ENCODE measurements around the gene CDON.

The CDON gene

GRCh38 chr11:126083829-126084607, 21.4 kb upstream of the CDON start:
- peak in 2 of 3 donors; percentile 6 to 8 for DNase-seq (ENCODE audit: low read depth in 3 of 3)

- no peak for DNase-seq (ENCODE audit: low read depth in 3 of 3)
These were observed 19.8 kb upstream of the CDON start for GRCh38 chr11:126082251-126083109.

GRCh38 chr11:126081915-126082250, 19.2 kb upstream of the CDON start:
- no peak for DNase-seq (ENCODE audit: low read depth in 3 of 3)

- no peak for DNase-seq (ENCODE audit: low read depth in 3 of 3)
These were observed 17.7 kb upstream of the CDON start for GRCh38 chr11:126080161-126080941.

- no peak for DNase-seq (ENCODE audit: low read depth in 3 of 3)
These were observed 17.0 kb upstream of the CDON start for GRCh38 chr11:126079621-126080124.

GRCh38 chr11:126076641-126077040, 14.0 kb upstream of the CDON start:
- DNase-seq (ENCODE audit: low read depth in 3 of 3): no peak

- no peak for DNase-seq (ENCODE audit: low read depth in 3 of 3)
These were observed 10.3 kb upstream of the CDON start for GRCh38 chr11:126072801-126073594.

GRCh38 chr11:126072141-126072741, 9.6 kb upstream of the CDON start:
- no peak for DNase-seq (ENCODE audit: low read depth in 3 of 3)

- DNase-seq (ENCODE audit: low read depth in 3 of 3): no peak
These were observed 814 bp upstream of the CDON start for GRCh38 chr11:126063507-126063852.

- DNase-seq (ENCODE audit: low read depth in 3 of 3): peak in 1 of 3 donors; percentile 16
These were observed 673 bp downstream of the CDON start for GRCh38 chr11:126061707-126062678.

- DNase-seq (ENCODE audit: low read depth in 3 of 3): no peak
These were observed 1.9 kb downstream of the CDON start for GRCh38 chr11:126060757-126061171.

GRCh38 chr11:126059238-126059781, 3.4 kb downstream of the CDON start:
- DNase-seq (ENCODE audit: low read depth in 3 of 3): no peak

- no peak for DNase-seq (ENCODE audit: low read depth in 3 of 3)
These were observed 4.4 kb downstream of the CDON start for GRCh38 chr11:126058105-126058874.

GRCh38 chr11:126054882-126055281, 7.8 kb downstream of the CDON start:
- no peak for DNase-seq (ENCODE audit: low read depth in 3 of 3)

- no peak for DNase-seq (ENCODE audit: low read depth in 3 of 3)
These were observed 8.3 kb downstream of the CDON start for GRCh38 chr11:126054408-126054807.

- no peak for DNase-seq (ENCODE audit: low read depth in 3 of 3)
These were observed 9.0 kb downstream of the CDON start for GRCh38 chr11:126053415-126054286.

- no peak for DNase-seq (ENCODE audit: low read depth in 3 of 3)
These were observed 11.5 kb downstream of the CDON start for GRCh38 chr11:126051117-126051516.

- DNase-seq (ENCODE audit: low read depth in 3 of 3): no peak
These were observed 13.5 kb downstream of the CDON start for GRCh38 chr11:126049159-126049558.

All from stimulated activated CD4-positive, alpha-beta T cell treated with anti-CD3 and anti-CD28 coated beads, TNF-alpha, amount 100 ng/mL, for 48 hours (primary cell).